ENCODE measurements around the gene FAM120B.
"Not testable (repeated sequence)": the region's sequence is repeated elsewhere in the genome, so short reads cannot be mapped to it uniquely, and the experiment has no call there.

The FAM120B gene, protein sequence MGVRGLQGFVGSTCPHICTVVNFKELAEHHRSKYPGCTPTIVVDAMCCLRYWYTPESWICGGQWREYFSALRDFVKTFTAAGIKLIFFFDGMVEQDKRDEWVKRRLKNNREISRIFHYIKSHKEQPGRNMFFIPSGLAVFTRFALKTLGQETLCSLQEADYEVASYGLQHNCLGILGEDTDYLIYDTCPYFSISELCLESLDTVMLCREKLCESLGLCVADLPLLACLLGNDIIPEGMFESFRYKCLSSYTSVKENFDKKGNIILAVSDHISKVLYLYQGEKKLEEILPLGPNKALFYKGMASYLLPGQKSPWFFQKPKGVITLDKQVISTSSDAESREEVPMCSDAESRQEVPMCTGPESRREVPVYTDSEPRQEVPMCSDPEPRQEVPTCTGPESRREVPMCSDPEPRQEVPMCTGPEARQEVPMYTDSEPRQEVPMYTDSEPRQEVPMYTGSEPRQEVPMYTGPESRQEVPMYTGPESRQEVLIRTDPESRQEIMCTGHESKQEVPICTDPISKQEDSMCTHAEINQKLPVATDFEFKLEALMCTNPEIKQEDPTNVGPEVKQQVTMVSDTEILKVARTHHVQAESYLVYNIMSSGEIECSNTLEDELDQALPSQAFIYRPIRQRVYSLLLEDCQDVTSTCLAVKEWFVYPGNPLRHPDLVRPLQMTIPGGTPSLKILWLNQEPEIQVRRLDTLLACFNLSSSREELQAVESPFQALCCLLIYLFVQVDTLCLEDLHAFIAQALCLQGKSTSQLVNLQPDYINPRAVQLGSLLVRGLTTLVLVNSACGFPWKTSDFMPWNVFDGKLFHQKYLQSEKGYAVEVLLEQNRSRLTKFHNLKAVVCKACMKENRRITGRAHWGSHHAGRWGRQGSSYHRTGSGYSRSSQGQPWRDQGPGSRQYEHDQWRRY

DNA sequence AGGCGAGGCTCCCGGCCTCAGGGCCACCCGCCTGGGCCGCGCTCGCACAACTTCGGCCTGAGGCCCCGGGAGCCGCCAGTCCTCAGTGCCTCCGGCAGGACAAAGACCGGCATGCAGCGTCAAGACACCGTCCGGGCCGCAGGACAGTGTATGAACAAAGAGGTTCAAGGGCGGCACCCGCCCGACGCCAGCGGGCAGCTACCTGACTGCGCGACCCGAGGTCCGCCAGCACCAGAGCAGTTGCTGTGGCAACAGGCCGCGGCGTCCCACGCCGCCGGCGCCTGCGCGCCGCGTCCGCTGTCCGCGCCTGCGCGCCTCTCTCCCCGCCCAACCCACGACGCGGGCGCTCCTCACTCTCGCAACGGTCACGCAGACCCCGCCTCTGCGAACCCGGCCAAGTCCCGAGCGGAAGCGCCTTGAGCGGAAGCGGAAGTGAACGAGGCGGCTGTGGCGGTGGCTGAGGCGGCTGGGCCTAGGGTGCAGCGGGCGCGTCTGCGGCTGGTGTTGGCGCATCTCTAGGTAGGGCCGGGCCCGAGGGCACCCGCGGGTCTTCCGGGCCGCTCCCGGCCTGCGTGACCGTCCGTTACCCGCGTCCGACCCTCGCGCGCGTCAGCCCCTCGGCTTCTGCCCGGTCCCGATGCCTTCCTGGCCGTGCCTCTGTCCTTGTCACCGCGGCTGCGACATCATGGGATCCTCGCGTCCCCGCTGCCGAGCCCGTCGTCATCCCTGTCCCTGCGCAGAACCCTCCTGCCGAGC, at the start of gene FAM120B:
Gene FAM120B, plus strand, starts transcription at position 435 of the 756 bp plus-strand sequence. CDS start 10,633 bp downstream, outside the sequence.
- Histone ChIP-seq H3K27ac (peak within 1 kb of the TSS; percentile 86 to 99 (median 96)), H3K4me3 (peak within 1 kb of the TSS; percentile 85 to 98 (median 92))

DNA sequence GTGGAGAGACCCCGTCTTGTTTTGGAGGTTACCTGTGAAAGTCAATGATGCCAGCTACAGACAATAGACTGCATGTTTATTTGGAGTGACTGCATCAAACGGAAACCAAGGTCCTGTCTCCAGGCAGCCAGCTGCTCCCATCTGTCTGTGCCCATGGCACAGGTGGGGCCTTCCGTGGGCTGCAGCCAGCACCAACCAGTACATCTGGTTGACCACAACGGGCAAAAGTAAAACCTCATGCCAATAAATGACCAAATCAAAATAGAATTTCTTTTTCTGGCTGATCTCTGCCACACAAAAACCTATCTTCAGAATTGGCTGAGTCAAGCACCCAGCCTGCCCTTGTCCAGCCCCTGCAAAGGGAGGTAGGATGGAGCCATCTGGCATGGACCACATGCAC, 49.2 kb upstream of the FAM120B start:
- Histone ChIP-seq H3K27ac (no peak overlapping the region), H3K4me3 (no peak overlapping the region)

DNA sequence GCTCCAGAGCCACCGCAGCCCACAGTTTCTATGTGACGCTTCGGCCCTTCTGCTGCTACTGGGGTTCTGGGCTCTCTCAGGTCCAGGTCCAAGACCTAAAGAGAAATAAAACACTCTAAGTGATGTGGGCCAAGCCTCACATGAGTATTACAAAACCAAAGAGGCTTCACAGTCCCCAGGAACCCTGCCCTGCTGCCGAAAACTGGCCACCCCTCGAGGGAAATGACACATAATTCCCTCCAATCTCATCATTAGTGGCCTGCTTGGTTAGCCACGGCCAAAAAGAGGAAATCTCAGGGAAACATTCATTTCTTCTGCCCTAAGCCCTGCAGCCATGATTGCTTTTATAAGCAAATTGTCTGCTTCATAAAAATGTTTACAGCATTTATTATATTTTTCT, 48.2 kb upstream of the FAM120B start:
- H3K27ac ChIP-seq = no peak overlapping the region

DNA sequence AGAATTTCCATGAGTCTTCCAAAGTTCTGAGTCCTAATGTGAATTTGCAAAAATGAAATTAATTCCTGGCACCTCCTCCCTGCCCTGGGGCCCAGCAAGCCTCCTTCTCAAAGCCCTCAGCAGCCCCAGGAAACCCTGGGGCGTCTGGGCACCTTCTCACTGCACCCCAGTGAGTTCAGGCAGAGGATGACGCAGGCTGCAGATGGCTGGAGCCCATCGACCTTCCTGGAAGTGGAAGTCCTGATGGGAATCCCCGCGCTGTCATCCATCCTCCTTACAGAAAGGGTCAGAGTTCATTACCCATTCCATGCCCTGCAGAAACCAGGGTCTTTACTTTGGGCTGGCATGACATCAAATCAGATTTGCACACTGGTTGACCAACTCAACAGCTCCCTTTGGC, 47.3 kb upstream of the FAM120B start:
- Histone ChIP-seq H3K27ac (no peak overlapping the region), H3K4me3 (no peak overlapping the region)

More for the DNA sequence above, 48.2 kb upstream of the FAM120B start:
- H3K4me3 ChIP-seq = no peak overlapping the region

DNA sequence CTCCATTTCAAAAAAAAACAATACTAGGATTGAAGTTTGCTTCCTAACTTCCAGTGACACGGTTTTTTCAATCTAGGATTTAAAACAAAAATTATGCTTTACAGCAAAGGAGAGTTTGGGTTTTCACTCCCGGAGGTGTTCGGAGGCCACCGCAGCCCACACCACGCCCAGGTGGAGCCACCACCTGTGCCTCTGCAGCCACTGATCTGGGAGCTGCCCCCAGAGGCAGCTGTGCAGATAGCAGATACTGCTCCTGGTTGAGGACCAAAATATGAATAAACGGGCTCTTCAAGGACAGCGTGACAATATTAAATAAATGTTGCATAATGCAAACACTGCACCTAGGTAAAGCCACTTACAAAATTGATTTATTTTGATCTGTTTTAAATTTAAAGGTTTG, 45.9 kb upstream of the FAM120B start:
- no peak overlapping the region for H3K27ac ChIP-seq
- no peak overlapping the region for H3K4me3 ChIP-seq

DNA sequence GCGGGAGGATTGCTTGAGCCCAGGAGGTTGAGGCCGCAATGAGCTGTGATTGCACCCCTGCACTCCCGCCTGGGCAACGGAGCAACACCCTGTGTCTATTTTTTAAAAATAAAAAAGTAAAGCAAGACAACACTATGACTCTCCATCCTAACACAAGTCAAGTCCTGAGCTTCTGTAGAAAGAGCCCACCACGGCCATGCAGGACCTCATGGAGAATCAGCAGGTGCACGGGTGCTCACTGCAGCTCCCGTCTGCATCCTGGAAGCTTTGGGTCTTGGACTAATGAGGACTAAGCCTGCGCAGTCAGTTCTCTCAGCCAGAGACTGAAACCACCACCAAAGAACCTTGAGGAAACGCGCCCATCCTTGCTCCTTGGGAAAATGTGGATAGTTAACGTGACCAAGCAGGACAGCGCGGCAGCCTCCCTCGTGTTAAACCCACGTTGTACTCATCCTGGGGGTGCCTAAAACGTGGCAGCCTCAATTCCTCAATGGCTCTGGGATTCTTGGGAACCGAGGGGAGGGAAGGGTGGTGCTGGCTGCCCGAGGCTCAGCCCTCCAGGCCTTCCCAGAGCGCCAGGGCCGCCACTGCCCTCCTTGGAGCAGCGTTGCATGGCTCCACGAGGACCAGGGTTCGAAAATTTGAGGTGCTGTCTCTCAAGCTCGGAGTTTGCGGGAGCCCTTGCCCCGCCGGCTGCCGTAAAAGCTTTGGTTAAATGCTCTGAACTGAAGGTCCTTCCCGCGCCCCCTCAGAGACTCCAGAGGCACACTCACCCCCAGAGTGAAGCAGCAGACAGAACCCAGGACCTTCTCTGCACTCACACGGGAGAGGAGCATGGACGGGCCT, 44.7 kb upstream of the FAM120B start:
- Histone ChIP-seq H3K4me3 (no peak overlapping the region), H3K27ac (no peak overlapping the region)

DNA sequence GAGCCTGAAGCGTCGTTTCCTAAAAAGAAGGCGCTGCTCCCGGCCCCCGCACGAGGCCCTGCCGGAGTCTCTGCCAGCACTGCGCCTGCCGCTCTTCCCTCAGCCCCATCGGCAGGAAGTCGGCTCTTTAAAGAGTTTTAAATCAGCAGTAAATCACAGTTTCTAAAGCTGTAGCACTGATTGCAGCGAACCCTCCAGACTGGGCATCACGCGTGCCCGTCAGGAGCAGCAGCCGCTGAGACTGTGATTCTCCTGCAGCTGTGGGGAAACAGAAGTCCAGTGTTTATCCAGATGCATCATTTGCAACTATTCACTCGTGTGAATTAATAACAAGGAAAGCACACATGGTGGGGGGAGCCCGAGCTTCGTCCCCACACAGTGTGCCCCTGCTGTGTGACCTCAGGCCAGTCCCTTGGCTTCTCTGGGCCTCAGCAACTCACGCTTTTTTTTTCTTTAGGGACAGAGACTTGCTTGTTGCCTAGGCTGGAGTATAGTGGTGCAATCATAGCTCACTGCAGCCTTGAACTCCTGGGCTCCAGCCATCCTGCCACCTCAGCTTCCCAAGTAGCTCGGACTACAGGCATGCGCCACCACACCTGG, 44.0 kb upstream of the FAM120B start:
- H3K27ac ChIP-seq = no peak overlapping the region

DNA sequence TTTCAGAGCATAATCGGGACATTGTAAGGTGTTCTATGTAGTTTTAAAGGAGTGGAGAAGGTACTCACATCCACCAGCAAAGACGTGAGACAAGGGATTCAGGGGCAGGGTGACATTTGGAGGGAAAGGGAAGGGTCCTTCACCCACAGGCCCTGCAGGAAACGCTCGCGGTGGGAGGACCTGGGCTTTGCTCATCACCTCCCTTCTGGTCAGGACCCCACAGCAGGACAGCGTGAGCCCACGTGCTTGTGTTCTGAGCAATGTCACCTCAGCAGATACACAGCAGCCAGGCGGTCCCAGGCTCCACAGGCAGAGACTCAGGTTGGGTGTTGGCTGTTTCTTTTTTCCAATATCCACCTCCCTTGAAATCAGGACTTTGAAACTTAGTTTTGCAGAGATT, 43.1 kb upstream of the FAM120B start:
- Histone ChIP-seq H3K27ac (no peak overlapping the region), H3K4me3 (no peak overlapping the region)

More for the DNA sequence above, 44.0 kb upstream of the FAM120B start:
- H3K4me3 ChIP-seq = no peak overlapping the region

DNA sequence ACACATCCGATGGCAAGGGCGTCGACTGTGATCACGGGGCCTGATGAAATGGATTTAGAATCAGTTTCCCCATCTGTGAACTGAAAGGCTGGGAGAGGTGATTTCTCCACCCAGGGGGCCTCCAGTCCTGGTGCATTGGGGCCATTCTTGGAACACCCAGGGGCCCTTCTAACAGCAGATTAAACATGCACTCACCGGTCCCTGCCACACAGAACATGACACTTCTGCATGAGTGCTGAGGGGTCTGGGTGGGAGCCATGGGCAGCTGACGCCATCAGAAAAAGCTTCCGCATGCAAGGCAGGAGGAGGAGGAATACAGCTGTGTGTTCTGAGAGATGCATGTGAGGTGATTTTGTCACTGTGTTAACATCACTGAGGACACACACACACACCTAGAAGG, 42.5 kb upstream of the FAM120B start:
- no peak overlapping the region for H3K4me3 ChIP-seq
- H3K27ac ChIP-seq = no peak overlapping the region

DNA sequence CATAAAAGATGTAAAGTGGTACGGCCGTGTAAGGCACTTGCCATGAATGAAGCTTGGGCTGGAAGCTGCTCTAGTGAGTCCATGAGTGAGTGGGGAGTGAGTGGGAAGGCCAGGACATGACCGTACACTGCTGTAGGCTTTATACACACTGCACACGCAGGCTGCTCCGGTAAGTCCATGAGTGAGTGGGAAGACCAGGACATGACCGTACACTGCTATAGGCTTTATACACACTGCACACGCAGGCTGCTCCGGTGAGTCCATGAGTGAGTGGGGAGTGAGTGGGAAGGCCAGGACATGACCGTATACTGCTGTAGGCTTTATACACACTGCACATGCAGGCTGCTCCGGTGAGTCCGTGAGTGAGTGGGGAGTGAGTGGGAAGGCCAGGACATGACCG, 41.9 kb upstream of the FAM120B start:
- not testable (repeated sequence) for H3K4me3 ChIP-seq, H3K27ac ChIP-seq

DNA sequence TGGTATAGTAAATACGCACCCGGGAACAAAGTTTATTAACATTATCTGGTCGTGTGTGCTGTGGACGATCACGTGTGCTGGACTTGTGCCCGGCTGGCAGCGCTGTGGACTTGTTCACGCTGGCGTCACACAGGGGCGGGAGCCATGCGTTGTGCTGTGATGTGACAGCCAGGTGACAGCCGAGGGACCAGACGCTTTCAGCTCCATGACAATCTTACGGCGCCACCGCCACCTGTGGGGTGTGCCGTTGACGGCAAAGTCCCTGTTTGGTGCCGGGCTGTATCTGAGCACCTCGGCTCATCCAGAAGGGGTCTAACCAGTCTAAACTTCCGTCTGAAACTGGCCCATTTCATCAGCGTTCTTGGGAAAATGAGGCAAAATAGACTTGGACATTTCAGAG, 40.9 kb upstream of the FAM120B start:
- no peak overlapping the region for H3K27ac ChIP-seq
- no peak overlapping the region for H3K4me3 ChIP-seq

DNA sequence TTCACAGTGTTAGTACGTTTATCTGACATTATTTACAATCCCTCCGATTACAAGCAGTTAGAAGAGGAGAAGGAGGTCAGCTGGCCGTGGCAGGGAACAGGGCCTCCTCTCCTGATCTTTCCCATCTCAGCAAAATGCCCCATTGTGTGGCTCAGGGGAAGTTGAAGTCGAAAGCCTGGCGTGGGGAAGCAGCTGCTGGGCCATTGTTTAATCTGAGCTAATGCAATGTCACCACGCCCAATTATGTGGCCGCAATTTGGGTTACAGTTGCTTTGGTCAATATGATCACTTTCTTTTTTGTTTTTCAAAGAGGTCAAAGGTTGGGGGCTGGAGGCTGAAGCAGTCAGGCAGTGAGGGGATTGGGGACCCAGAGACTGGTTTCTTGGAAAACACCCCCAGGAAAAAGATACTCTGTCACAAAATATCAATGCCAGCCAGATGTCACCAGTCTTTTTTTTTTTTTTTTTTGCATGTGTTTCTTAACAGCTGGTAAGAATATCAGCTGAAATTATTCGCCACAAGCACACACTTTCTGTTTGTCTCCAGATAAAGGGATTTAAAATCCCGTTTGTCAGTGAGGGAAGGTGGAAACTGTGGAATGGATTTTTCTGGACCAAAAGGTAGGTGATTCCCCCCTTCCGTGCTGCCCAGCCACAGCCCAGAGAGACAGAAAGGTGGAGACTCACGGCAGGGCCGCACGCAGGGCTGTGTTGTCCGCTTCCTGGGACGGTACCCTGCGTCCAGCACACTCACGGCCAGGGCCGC, 40.3 kb upstream of the FAM120B start:
- Histone ChIP-seq H3K4me3 (no peak overlapping the region), H3K27ac (no peak overlapping the region)

DNA sequence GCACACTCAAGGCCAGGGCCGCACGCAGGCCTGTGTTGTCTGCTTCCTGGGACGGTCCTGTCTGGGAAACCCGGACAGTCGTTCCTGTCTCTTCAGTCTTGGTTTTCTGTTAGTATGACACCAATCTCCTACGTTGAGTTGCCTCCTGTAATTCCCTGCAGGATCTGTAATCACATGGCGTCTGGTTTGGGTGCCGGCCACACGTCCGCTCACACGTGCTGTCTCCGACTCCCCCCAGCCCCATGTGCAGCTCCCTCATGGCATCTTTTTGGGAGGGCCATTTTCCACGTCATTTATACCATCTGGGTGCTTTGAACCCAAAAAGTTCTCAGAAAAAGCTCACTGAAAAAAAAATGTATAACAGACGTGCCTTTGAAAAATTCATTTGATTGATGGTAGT, 38.9 kb upstream of the FAM120B start:
- no peak overlapping the region for H3K4me3 ChIP-seq
- no peak overlapping the region for H3K27ac ChIP-seq

DNA sequence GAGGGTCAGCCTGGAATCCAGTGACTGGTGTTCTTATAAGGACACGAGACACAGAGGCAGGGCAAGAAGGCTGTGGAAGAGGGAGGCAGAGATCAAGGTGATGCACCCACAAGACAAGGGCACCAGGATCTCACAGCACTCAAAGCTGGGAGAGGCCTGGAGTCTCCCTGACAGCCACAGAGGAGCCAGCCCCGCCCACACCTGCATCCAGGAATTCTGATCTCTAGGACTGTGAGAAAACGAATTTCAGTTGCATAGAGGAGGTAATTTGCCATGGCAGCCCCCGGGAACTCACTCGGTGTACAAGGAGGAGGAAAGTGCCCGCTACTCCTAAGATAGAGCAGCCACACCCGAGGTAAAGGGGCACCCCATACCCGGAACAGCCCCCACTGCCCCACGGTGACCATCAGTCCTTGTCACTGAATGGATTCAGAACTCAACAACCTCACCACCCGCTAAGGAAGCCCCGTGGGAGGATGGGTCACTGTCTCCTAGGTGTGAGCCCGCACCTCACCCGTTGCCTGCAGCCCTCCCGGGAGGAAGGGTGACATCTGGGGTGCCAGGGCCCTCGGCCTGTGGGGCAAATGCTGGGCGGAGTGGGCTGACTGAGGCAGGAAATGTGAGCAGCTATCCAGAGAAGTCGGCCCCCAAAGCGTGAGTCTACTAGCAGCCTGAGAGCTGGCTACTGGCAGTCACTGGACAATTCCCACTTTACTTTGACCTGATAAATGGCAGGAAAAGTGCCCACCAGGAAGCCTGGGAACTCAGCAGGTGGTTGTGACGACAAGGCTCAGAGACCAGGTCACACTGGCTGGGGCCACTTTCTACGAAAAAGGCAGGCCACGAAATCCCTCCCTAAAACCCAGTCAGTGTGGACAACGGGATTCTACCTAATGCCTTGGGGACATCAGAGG, 38.1 kb upstream of the FAM120B start:
- Histone ChIP-seq H3K4me3 (no peak overlapping the region), H3K27ac (no peak overlapping the region)

DNA sequence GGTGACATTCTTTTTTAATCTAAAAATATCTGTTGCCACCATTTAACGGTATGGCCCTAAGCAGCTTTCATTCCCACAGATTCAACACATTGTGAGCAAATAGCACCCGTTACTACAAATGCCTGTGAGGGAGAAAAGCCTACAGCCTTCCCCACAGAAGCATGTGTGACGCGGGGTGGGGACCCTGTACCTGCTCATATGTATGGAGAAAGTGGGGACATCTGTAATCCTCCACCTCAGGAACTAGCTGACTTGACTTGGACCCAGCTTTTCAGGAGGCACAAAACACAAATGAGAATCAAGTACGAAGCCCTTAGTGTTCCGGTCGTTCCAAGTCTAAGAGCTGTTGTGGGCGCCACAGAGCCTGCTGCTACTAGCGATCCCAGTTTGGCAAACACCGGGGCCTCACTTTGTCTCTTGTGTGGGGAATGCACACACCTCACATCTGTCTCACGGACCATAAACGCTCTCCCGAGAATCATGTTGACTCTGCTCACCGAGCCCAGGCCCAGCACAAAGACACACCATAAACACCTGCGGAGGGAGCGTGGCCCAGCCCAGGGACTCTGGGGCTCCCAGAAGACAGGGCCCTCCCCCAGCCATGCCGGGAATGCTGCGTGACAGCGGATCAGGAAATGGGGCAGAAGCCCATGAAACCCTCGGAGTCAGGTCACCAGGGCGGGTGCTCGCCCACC, 37.3 kb upstream of the FAM120B start:
- Histone ChIP-seq H3K4me3 (no peak overlapping the region), H3K27ac (no peak overlapping the region)

DNA sequence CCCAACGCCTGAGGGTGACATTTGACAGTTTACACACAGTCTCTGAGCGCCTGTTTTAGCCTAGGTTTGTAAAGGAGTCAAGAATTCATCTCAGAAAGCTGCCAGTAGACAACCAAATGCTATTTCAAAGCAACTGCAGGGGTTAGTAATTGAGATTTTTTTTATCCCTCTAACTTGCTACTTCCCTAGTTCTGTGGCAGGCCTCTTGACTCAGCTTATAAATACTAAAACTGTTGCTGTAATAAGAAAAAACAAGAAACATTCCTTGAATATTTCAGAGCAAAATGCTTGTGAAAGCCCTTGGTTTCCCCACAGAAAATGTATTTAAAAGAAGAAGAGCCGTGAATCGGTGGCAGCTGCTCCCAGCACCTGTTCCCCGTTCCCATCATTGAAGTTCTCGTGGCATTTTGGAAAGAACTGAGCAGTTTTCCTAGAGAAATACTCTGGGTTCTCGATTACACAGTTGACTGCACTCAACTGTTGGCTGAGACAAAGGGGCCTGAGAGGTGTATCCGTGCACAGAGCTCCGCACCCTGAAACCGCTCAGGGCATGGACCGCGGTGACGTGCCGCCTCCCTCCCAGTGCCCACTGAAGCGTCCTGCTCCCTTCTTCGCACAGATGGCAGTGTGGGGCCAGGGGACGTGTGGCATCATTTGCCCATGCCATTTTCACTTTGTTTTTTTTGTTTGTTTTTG, 36.6 kb upstream of the FAM120B start:
- Histone ChIP-seq H3K27ac (no peak overlapping the region), H3K4me3 (no peak overlapping the region)
